Measurements from ENCODE around the gene DOP1A.

GRCh38 chr6:83192871-83193746 is 125.6 kb downstream of the DOP1A start, which contains the start of the genes PGM3 and RWDD2A:
- TF ChIP-seq CTCF (IDR thresholded peaks at IDR 0.05) (no peak), ZFX (IDR thresholded peaks at IDR 0.05; ENCODE audit: borderline replicate concordance) (no peak)

Data from 22Rv1 (cell line).